K562 (cell line): ENCODE data around the gene PTPRE. TPM values are rescaled to one million over a fixed set of nuclear protein-coding genes. Genes with fewer than 3 reads are reported as not detected.

Experiments used
- polyA plus RNA-seq, 8 experiments: library from polyadenylated mRNA; depleted of rRNA in 4 of 8; stranded (reverse) in 5 of 8; unstranded in 3 of 8; fragments of >200 nt; fragmentation: Nextera tagmentation in 2 of 8; fragmentation: Illumina TruSeq in 1 of 8; extraction: Ambion mirVana in 2 of 8; extraction: Trizol in 1 of 8; gene quantifications; 2 replicates each; pipeline versions ENCODE4 v1.2.1 to v1.2.3, GENCODE V29; 2011 to 2014; ENCODE audit warnings: inconsistent platforms in 1 of 8, missing spikeins in 1 of 8
- total RNA-seq, 7 experiments: library from RNA; depleted of rRNA in 6 of 7; stranded (reverse); fragments of >200 nt in 6 of 7; fragmentation: Illumina TruSeq in 2 of 7; extraction: Trizol in 2 of 7; gene quantifications; 2 replicates each; pipeline versions ENCODE4 v1.2.1 to v1.2.3, GENCODE V29; 2011 to 2021; ENCODE audit warnings: low replicate concordance in 1 of 7

PTPRE gene
- total and polyA plus RNA-seq, 9 of the 15 experiments (the other 6 are each of a cell fraction or from before 2014, with no cell fraction given): 0.01 to 0.13 (median 0.04) TPM; not detected in 4

Other genes starting within 250 kb of the PTPRE start
- not detected in 2 replicates for gene FOXI2, start 169.9 kb upstream of the PTPRE start, total RNA-seq (2014; rRNA removed)
- not detected in 2 replicates for gene FOXI2, start 169.9 kb upstream of the PTPRE start, total RNA-seq (2014; rRNA removed; fragmentation: Illumina TruSeq; extraction: Trizol)
- not detected in 2 replicates for gene FOXI2, start 169.9 kb upstream of the PTPRE start, total RNA-seq (2015; rRNA removed; fragmentation: Illumina TruSeq; extraction: Trizol)
- gene FOXI2, start 169.9 kb upstream of the PTPRE start, total RNA-seq (2021): not detected in 2 replicates
- gene FOXI2, start 169.9 kb upstream of the PTPRE start, polyA plus RNA-seq (2011; rRNA removed): not detected in 2 replicates
- gene FOXI2, start 169.9 kb upstream of the PTPRE start, polyA plus RNA-seq (2014; fragmentation: Illumina TruSeq; extraction: Trizol): not detected in 2 replicates
- not detected for gene FOXI2, start 169.9 kb upstream of the PTPRE start, polyA plus RNA-seq (2014; fragmentation: Nextera tagmentation; extraction: Ambion mirVana)
- not detected in 2 replicates for gene FOXI2, start 169.9 kb upstream of the PTPRE start, polyA plus RNA-seq (2014; rRNA removed)
- gene CLRN3, start 14.2 kb upstream of the PTPRE start, total RNA-seq (2014; rRNA removed): not detected in 2 replicates
- gene CLRN3, start 14.2 kb upstream of the PTPRE start, total RNA-seq (2014; rRNA removed; fragmentation: Illumina TruSeq; extraction: Trizol): not detected in 2 replicates
- gene CLRN3, start 14.2 kb upstream of the PTPRE start, total RNA-seq (2015; rRNA removed; fragmentation: Illumina TruSeq; extraction: Trizol): not detected in 2 replicates
- gene CLRN3, start 14.2 kb upstream of the PTPRE start, total RNA-seq (2021): not detected in 2 replicates
- gene CLRN3, start 14.2 kb upstream of the PTPRE start, polyA plus RNA-seq (2011; rRNA removed): not detected in 2 replicates
- not detected in 2 replicates for gene CLRN3, start 14.2 kb upstream of the PTPRE start, polyA plus RNA-seq (2014; fragmentation: Illumina TruSeq; extraction: Trizol)
- not detected for gene CLRN3, start 14.2 kb upstream of the PTPRE start, polyA plus RNA-seq (2014; fragmentation: Nextera tagmentation; extraction: Ambion mirVana)
- gene CLRN3, start 14.2 kb upstream of the PTPRE start, polyA plus RNA-seq (2014; rRNA removed): not detected in 2 replicates
- gene MKI67, start 219.3 kb downstream of the PTPRE start, total RNA-seq (2014; rRNA removed): 48.5 and 58.1 TPM in 2 replicates
- gene MKI67, start 219.3 kb downstream of the PTPRE start, total RNA-seq (2014; rRNA removed; fragmentation: Illumina TruSeq; extraction: Trizol): 32.4 and 36.9 TPM in 2 replicates
- 36.0 and 38.3 TPM in 2 replicates for gene MKI67, start 219.3 kb downstream of the PTPRE start, total RNA-seq (2015; rRNA removed; fragmentation: Illumina TruSeq; extraction: Trizol)
- 73.7 and 86.5 TPM in 2 replicates for gene MKI67, start 219.3 kb downstream of the PTPRE start, total RNA-seq (2021)
- gene MKI67, start 219.3 kb downstream of the PTPRE start, polyA plus RNA-seq (2011; rRNA removed): 15.8 and 20.1 TPM in 2 replicates
- 60.8 and 74.7 TPM in 2 replicates for gene MKI67, start 219.3 kb downstream of the PTPRE start, polyA plus RNA-seq (2014; fragmentation: Illumina TruSeq; extraction: Trizol)
- 10 to 100 TPM; 11.8 to 17.2 TPM for gene MKI67, start 219.3 kb downstream of the PTPRE start, polyA plus RNA-seq (2014; fragmentation: Nextera tagmentation; extraction: Ambion mirVana)
- 23.9 and 37.5 TPM in 2 replicates for gene MKI67, start 219.3 kb downstream of the PTPRE start, polyA plus RNA-seq (2014; rRNA removed)